Uterus (tissue), 2 donors: ENCODE data around the gene CALM3.

Experiments used
- POLR2A ChIP-seq, 2 donors: fragments of 450-650 bp; IDR thresholded peaks; one replicate each; pipeline ENCODE4 v1.6.1; 2016; ENCODE audit warnings: antibody characterized with exemption in 2 of 2, mild to moderate bottlenecking in 1 of 2, moderate library complexity in 1 of 2
- TF ChIP-seq, protein P1 (sequence below), 4 experiments: fragments of 200-600 bp in 2 of 4; fragments of 450-650 bp in 2 of 4; sonication (generic) in 2 of 4; IDR thresholded peaks; one replicate each; pipeline ENCODE4 v1.5.1; 2016 to 2019; ENCODE audit warnings: antibody characterized with exemption in 4 of 4, mild to moderate bottlenecking in 2 of 4, moderate library complexity in 1 of 4

DNA sequence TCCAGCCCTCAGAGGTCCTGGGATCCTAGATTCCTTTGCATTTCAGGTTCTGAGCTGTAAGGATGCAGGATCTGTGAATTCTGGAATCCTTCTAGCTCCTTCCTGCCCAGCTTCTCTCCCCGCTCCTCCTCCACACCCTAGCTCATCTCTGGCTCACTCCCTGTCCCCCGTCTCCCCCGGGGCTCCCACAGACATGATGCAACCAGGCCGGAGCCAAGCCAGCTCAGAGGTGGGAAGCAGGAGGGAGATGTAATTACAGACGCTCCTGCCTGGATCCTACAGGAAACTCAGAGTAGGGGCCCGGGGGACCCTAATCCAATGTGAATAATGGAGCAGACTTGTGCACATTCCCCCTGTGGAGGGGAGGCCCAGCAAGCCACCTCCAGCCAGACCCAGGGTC, 30.4 kb downstream of the CALM3 start:
- no peak for TF ChIP-seq POLR2A (IDR thresholded peaks at IDR 0.05)
- TF ChIP-seq, protein P1, sequence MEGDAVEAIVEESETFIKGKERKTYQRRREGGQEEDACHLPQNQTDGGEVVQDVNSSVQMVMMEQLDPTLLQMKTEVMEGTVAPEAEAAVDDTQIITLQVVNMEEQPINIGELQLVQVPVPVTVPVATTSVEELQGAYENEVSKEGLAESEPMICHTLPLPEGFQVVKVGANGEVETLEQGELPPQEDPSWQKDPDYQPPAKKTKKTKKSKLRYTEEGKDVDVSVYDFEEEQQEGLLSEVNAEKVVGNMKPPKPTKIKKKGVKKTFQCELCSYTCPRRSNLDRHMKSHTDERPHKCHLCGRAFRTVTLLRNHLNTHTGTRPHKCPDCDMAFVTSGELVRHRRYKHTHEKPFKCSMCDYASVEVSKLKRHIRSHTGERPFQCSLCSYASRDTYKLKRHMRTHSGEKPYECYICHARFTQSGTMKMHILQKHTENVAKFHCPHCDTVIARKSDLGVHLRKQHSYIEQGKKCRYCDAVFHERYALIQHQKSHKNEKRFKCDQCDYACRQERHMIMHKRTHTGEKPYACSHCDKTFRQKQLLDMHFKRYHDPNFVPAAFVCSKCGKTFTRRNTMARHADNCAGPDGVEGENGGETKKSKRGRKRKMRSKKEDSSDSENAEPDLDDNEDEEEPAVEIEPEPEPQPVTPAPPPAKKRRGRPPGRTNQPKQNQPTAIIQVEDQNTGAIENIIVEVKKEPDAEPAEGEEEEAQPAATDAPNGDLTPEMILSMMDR (IDR thresholded peaks at IDR 0.05) = no peak
